Endothelial cell of umbilical vein (primary cell): ENCODE measurements around the gene CWC25. TPM values are rescaled to one million over a fixed set of nuclear protein-coding genes. Genes with fewer than 3 reads are reported as not detected.

Experiments used
- BruUV-seq: library from RNA; stranded (reverse); fragments of 400-500 nt; replicated peaks from 2 replicates; lab custom pipeline; 2021; lab: Mats Ljungman, UMichigan
- CTCF ChIA-PET: fragments of 300-600, 350-600 bp; sonication (Branson Sonifier 250); formaldehyde crosslinking; loops from one replicate; lab custom pipeline; 2021; ENCODE audit warnings: antibody characterized with exemption, inconsistent platforms; lab: Charles Lee
- POLR2A ChIA-PET: fragments of 300-600, 350-600 bp; sonication (Branson Sonifier 250); formaldehyde crosslinking; loops from one replicate; lab custom pipeline; 2021; ENCODE audit warnings: antibody characterized with exemption, inconsistent platforms; lab: Charles Lee
- DNase-seq: peaks from one replicate; pipeline ENCODE4 v3.0.0-alpha.2; 2011; ENCODE audit warnings: low read depth, low spot score
- FAIRE-seq: peaks from 2 replicates; lab custom pipeline; 2011; peaks lifted over from hg19 to GRCh38; lab: Jason Lieb, UNC
- H2AFZ ChIP-seq: 2 replicates; pipeline ENCODE4 v1.6.0; 2012; ENCODE audit warnings: low read depth, low read length, control low read depth, inconsistent platforms
- H3K27ac ChIP-seq: 2 replicates; pipeline ENCODE4 v1.5.1; 2011; ENCODE audit warnings: low read depth, mild to moderate bottlenecking, control low read depth, low read length, moderate library complexity; ENCODE audit not compliant: insufficient read depth
- H3K27me3 ChIP-seq, 2 experiments: 2 replicates each; pipeline versions ENCODE4 v1.6.0 to v1.6.1; 2011; ENCODE audit warnings: low read length in 2 of 2, mixed read lengths in 1 of 2; ENCODE audit not compliant: control insufficient read depth in 2 of 2, insufficient read depth in 2 of 2
- H3K36me3 ChIP-seq, 2 experiments: 2 replicates in 1 of 2; 3 replicates in 1 of 2; pipeline ENCODE4 v1.5.1; 2011; ENCODE audit warnings: low read length in 2 of 2, mild to moderate bottlenecking in 1 of 2, moderate library complexity in 1 of 2; ENCODE audit not compliant: control insufficient read depth in 2 of 2, insufficient read depth in 2 of 2; ENCODE audit errors: extremely low read depth in 1 of 2
- H3K4me1 ChIP-seq: 3 replicates; pipeline ENCODE4 v1.5.1; 2011; ENCODE audit warnings: mild to moderate bottlenecking, low read length; ENCODE audit not compliant: control insufficient read depth, insufficient read depth; ENCODE audit errors: extremely low read depth
- H3K4me2 ChIP-seq: 2 replicates; pipeline ENCODE4 v1.6.1; 2011; ENCODE audit warnings: low read length, control low read depth, mixed read lengths; ENCODE audit not compliant: insufficient read depth
- H3K4me3 ChIP-seq, 3 experiments: fragments of 200-600 bp in 1 of 3; sonication (generic), shearing (Covaris generic) in 1 of 3; replicated peaks in 1 of 3; 2 replicates each; pipeline ENCODE4 v1.5.1; 2011 to 2016; ENCODE audit warnings: control low read depth in 3 of 3, low read length in 3 of 3, mild to moderate bottlenecking in 2 of 3, inconsistent platforms in 1 of 3, low read depth in 1 of 3, moderate library complexity in 1 of 3; ENCODE audit not compliant: insufficient read depth in 1 of 3
- H3K79me2 ChIP-seq: 2 replicates; pipeline ENCODE4 v1.6.0; 2012; ENCODE audit warnings: low read length, inconsistent platforms; ENCODE audit not compliant: control insufficient read depth, insufficient read depth
- H3K9ac ChIP-seq: replicated peaks from 2 replicates; pipeline ENCODE3; 2011; ENCODE audit warnings: low read length, control low read depth; ENCODE audit not compliant: insufficient read depth; ENCODE audit errors: extremely low read depth
- H3K9me1 ChIP-seq: replicated peaks from 3 replicates; pipeline ENCODE4 v1.6.0; 2011; ENCODE audit warnings: mild to moderate bottlenecking, low read length; ENCODE audit not compliant: control insufficient read depth, insufficient read depth; ENCODE audit errors: extremely low read depth
- H3K9me3 ChIP-seq: replicated peaks from 2 replicates; pipeline ENCODE4 v1.5.1; 2012; ENCODE audit warnings: low read length, inconsistent platforms; ENCODE audit not compliant: control insufficient read depth, insufficient read depth
- H4K20me1 ChIP-seq: replicated peaks from 2 replicates; pipeline ENCODE3; 2011; ENCODE audit warnings: mild to moderate bottlenecking, low read length; ENCODE audit not compliant: control insufficient read depth, insufficient read depth; ENCODE audit errors: extremely low read depth
- CTCF ChIP-seq, 2 donors: IDR thresholded peaks; 1 replicate in 1 of 2; 2 replicates in 1 of 2; pipeline ENCODE4 v1.5.1; 2011; ENCODE audit warnings: low read length in 2 of 2, mild to moderate bottlenecking in 2 of 2, moderate library complexity in 2 of 2, control low read depth in 1 of 2, inconsistent platforms in 1 of 2, low read depth in 1 of 2; ENCODE audit not compliant: insufficient read depth in 1 of 2; ENCODE audit errors: extremely low read depth in 1 of 2
- FOS ChIP-seq: IDR thresholded peaks from 2 replicates; pipeline ENCODE4 v1.6.1; 2011; ENCODE audit warnings: mild to moderate bottlenecking, low read length, moderate library complexity, borderline replicate concordance; ENCODE audit not compliant: insufficient read depth
- GATA2 ChIP-seq: IDR thresholded peaks from 2 replicates; pipeline ENCODE4 v1.7.0; 2011; ENCODE audit warnings: low read depth, mild to moderate bottlenecking, moderate library complexity, mixed read lengths, low read length; ENCODE audit not compliant: insufficient read length, insufficient read depth
- JUN ChIP-seq: IDR thresholded peaks from 2 replicates; pipeline ENCODE4 v1.6.1; 2011; ENCODE audit warnings: borderline replicate concordance, low read depth; ENCODE audit not compliant: insufficient read length, insufficient read depth
- MAX ChIP-seq: IDR thresholded peaks from 2 replicates; pipeline ENCODE4 v1.6.1; 2011; ENCODE audit not compliant: insufficient read depth, insufficient read length
- MYC ChIP-seq: IDR thresholded peaks from one replicate; pipeline ENCODE4 v1.6.1; 2011; ENCODE audit warnings: mild to moderate bottlenecking, low read depth, low read length
- POLR2A ChIP-seq: IDR thresholded peaks from 2 replicates; pipeline ENCODE4 v1.6.1; 2012; ENCODE audit warnings: low read depth, mild to moderate bottlenecking, control low read depth, low read length
- POLR2AphosphoS5 ChIP-seq: IDR thresholded peaks from 2 replicates; pipeline ENCODE4 v1.6.1; 2012; ENCODE audit warnings: low read depth, mild to moderate bottlenecking, control low read depth, low read length, moderate library complexity; ENCODE audit not compliant: insufficient read depth
- dilution Hi-C: fragments of 300-500 bp; cut with MboI; formaldehyde crosslinking; loops from one replicate; pipeline ENCODE4 v1.15.0; 2019; ENCODE audit warnings: low sequenced_read_pairs; ENCODE audit not compliant: extremely low pct_ligation_motif_present
- intact Hi-C: fragments of 100-400 bp; cut with micrococcal nuclease; formaldehyde crosslinking; loops from one replicate; pipeline ENCODE4 v1.10.0; 2022
- polyA plus RNA-seq, 4 experiments: library from polyadenylated mRNA; depleted of rRNA in 3 of 4; stranded (reverse) in 3 of 4; unstranded in 1 of 4; fragments of >200 nt; gene quantifications; 2 replicates each; pipeline versions ENCODE4 v1.2.1 to v1.2.3, GENCODE V29; 2011 to 2012; ENCODE audit warnings: missing spikeins in 1 of 4
- total RNA-seq: library from RNA; stranded (reverse); gene quantifications from 2 replicates; pipeline ENCODE4 v1.2.3, GENCODE V29; 2021

Gene CWC25
- total and polyA plus RNA-seq, 2 donors (not counting 3 experiments of a cell fraction or from before 2014, with no cell fraction given): 13.8 to 20.0 TPM

- ChIA-PET POLR2A (interaction anchor here (0.5 to 0.7 kb wide), 2 partner anchors 9 to 85 kb away, joined by 3 to 5 read pairs; no protein-coding TSS in a partner anchor), CTCF (interaction anchor here (1.6 to 4.7 kb wide), 3 partner anchors 29 to 280 kb away, joined by 5 to 37 read pairs (median 11); no protein-coding TSS in a partner anchor)
- Histone ChIP-seq H3K4me2 (no peak overlapping the region), H3K36me3 (peaks cover 0 to 3% of the 10 kb centered on the region in 2 experiments), H3K27ac (no peak overlapping the region), H3K9ac (no peak overlapping the region), H3K27me3 (no peaks in the 10 kb centered on the region), H4K20me1 (peaks cover 6% of the 10 kb centered on the region), H3K9me3 (no peaks in the 10 kb centered on the region), H3K9me1 (no peaks in the 10 kb centered on the region), H2AFZ (no peak overlapping the region), H3K4me3 (no peak overlapping the region), H3K79me2 (peaks cover 71% of the 10 kb centered on the region), H3K4me1 (peaks cover 35% of the 10 kb centered on the region)
- BruUV-seq: no TSS peak
- TF ChIP-seq POLR2AphosphoS5 (no peak), JUN (no peak), FOS (no peak), POLR2A (no peak), MAX (no peak), MYC (no peak), GATA2 (no peak), CTCF (IDR thresholded peaks at IDR 0.05; ENCODE audit: extremely low read depth in 1 of 2, insufficient read depth in 1 of 2, low read depth in 1 of 2, low read length in 2 of 2) (no peak)
- dilution Hi-C loops: no loop called here
- FAIRE-seq (no peak), DNase-seq (no peak)
- intact Hi-C loops: loop anchor here (5.0 kb wide), 1 partner anchor 109 kb away; no protein-coding TSS in a partner anchor
Observed at GRCh38 chr17:38872671-38873385, 47.7 kb upstream of the CWC25 start.
